ENCODE results near the gene CD52. TPM values are rescaled to one million over a fixed set of nuclear protein-coding genes. Genes with fewer than 3 reads are reported as not detected.

CD52 gene
- total RNA-seq, 1 donor from 2014 or later, result 7.3 TPM

- Histone ChIP-seq H3K4me1 (peaks cover 18% of the 10 kb centered on the region), H3K79me2 (ENCODE audit: low read depth) (no peaks in the 10 kb centered on the region), H3K9me3 (ENCODE audit: low read depth) (no peaks in the 10 kb centered on the region), H3K36me3 (no peaks in the 10 kb centered on the region), H3K27ac (no peak overlapping the region), H3K9ac (no peak overlapping the region), H3K27me3 (no peaks in the 10 kb centered on the region), H2AFZ (replicated peaks) (no peak overlapping the region), H3K4me2 (peak overlapping the region; percentile 58), H4K20me1 (ENCODE audit: low read depth) (no peaks in the 10 kb centered on the region), H3K4me3 (no peak overlapping the region), H3F3A (ENCODE audit: low read depth) (peaks cover 23% of the 10 kb centered on the region)
- Mint-ChIP-seq H3K4me1 (peaks cover 30% of the 10 kb centered on the region), H3K27ac (no peak overlapping the region), H3K9me3 (no peaks in the 10 kb centered on the region), H3K27me3 (ENCODE audit: insufficient read depth, low read depth) (peaks cover 9% of the 10 kb centered on the region), H3K4me3 (no peak overlapping the region), H3K36me3 (no peaks in the 10 kb centered on the region)
- TF ChIP-seq EZH2 (IDR thresholded peaks at IDR 0.05), result no peak
- TF ChIP-seq, protein P1, sequence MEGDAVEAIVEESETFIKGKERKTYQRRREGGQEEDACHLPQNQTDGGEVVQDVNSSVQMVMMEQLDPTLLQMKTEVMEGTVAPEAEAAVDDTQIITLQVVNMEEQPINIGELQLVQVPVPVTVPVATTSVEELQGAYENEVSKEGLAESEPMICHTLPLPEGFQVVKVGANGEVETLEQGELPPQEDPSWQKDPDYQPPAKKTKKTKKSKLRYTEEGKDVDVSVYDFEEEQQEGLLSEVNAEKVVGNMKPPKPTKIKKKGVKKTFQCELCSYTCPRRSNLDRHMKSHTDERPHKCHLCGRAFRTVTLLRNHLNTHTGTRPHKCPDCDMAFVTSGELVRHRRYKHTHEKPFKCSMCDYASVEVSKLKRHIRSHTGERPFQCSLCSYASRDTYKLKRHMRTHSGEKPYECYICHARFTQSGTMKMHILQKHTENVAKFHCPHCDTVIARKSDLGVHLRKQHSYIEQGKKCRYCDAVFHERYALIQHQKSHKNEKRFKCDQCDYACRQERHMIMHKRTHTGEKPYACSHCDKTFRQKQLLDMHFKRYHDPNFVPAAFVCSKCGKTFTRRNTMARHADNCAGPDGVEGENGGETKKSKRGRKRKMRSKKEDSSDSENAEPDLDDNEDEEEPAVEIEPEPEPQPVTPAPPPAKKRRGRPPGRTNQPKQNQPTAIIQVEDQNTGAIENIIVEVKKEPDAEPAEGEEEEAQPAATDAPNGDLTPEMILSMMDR (IDR thresholded peaks at IDR 0.05), result no peak
- TF ChIP-seq EZH2phosphoT487 (IDR thresholded peaks at IDR 0.05), result no peak
- no peak for DNase-seq (ENCODE audit: low spot score)
Observed at GRCh38 chr1:26318338-26319064, 743 bp downstream of the CD52 start.

DNA sequence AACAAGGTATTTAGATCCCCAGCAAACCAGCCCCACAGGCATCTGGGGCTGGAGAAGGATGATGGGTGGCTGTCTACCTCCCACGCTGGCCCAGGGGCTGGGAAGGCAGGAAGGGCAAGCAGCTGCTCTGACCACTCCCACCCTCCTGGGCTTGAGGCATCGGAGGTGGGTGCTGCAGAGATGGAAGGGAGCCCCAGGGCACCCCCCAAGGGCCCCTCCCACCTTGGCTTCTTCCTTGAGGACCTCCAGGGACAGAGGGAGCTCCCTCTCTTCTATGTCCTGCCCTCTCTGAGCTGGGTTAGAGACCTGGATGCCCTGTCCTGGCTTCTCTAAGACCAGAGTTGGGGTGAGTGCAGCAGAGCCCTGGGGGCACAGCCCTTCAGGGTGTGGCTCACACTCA lies 3.1 kb downstream of the CD52 start:
- no peaks in the 10 kb centered on the region for H3K9me3 Mint-ChIP-seq
- H3K4me1 ChIP-seq, result peaks cover 18% of the 10 kb centered on the region
- H3K4me3 Mint-ChIP-seq, result no peak overlapping the region
- DNase-seq (ENCODE audit: low spot score), result no peak
- H3K27ac ChIP-seq, result no peak overlapping the region
- no peak overlapping the region for H3K4me3 ChIP-seq
- no peak overlapping the region for H3K9ac ChIP-seq
- H3F3A ChIP-seq (ENCODE audit: low read depth), result peaks cover 23% of the 10 kb centered on the region
- H3K27me3 Mint-ChIP-seq (ENCODE audit: insufficient read depth, low read depth), result peaks cover 4% of the 10 kb centered on the region
- peaks cover 25% of the 10 kb centered on the region for H3K4me1 Mint-ChIP-seq
- H4K20me1 ChIP-seq (ENCODE audit: low read depth), result no peaks in the 10 kb centered on the region
- no peaks in the 10 kb centered on the region for H3K36me3 ChIP-seq
- H3K36me3 Mint-ChIP-seq, result peaks cover 3% of the 10 kb centered on the region
- no peaks in the 10 kb centered on the region for H3K27me3 ChIP-seq
- H2AFZ ChIP-seq (replicated peaks), result no peak overlapping the region
- H3K9me3 ChIP-seq (ENCODE audit: low read depth), result no peaks in the 10 kb centered on the region
- H3K27ac Mint-ChIP-seq, result no peak overlapping the region
- TF ChIP-seq EZH2phosphoT487 (IDR thresholded peaks at IDR 0.05), result no peak
- TF ChIP-seq, protein P1 (IDR thresholded peaks at IDR 0.05), result no peak
- no peak for TF ChIP-seq EZH2 (IDR thresholded peaks at IDR 0.05)
- no peaks in the 10 kb centered on the region for H3K79me2 ChIP-seq (ENCODE audit: low read depth)
- no peak overlapping the region for H3K4me2 ChIP-seq

- Histone ChIP-seq H4K20me1 (ENCODE audit: low read depth) (no peaks in the 10 kb centered on the region), H2AFZ (replicated peaks) (no peak overlapping the region), H3K79me2 (ENCODE audit: low read depth) (no peaks in the 10 kb centered on the region), H3K4me1 (peaks cover 14% of the 10 kb centered on the region), H3F3A (ENCODE audit: low read depth) (peaks cover 19% of the 10 kb centered on the region), H3K9ac (no peak overlapping the region), H3K4me3 (no peak overlapping the region), H3K9me3 (ENCODE audit: low read depth) (no peaks in the 10 kb centered on the region), H3K27ac (no peak overlapping the region), H3K36me3 (no peaks in the 10 kb centered on the region), H3K4me2 (peak overlapping the region; percentile 29), H3K27me3 (no peaks in the 10 kb centered on the region)
- H3K4me3 Mint-ChIP-seq, result no peak overlapping the region
- H3K4me1 Mint-ChIP-seq, result peaks cover 22% of the 10 kb centered on the region
- H3K27me3 Mint-ChIP-seq (ENCODE audit: insufficient read depth, low read depth), result peaks cover 5% of the 10 kb centered on the region
- TF ChIP-seq, protein P1 (IDR thresholded peaks at IDR 0.05), result peak; percentile 87
- no peak for TF ChIP-seq EZH2 (IDR thresholded peaks at IDR 0.05)
- TF ChIP-seq EZH2phosphoT487 (IDR thresholded peaks at IDR 0.05), result no peak
- H3K9me3 Mint-ChIP-seq, result no peaks in the 10 kb centered on the region
- H3K36me3 Mint-ChIP-seq, result peaks cover 3% of the 10 kb centered on the region
- DNase-seq (ENCODE audit: low spot score), result peak; percentile 90
- peak overlapping the region; percentile 73 for H3K27ac Mint-ChIP-seq
Observed at GRCh38 chr1:26321315-26322041, 3.7 kb downstream of the CD52 start.

Data from neural progenitor cell (in vitro differentiated cells).